Gastroesophageal sphincter (tissue), 3 donors: ENCODE data around the gene MAGEB1.

Source experiments
- POLR2A ChIP-seq, 2 donors: fragments of 450-650 bp; IDR thresholded peaks; one replicate each; pipeline ENCODE4 v1.6.1; 2017; ENCODE audit warnings: antibody characterized with exemption in 2 of 2, mild to moderate bottlenecking in 2 of 2, moderate library complexity in 1 of 2
- POLR2AphosphoS5 ChIP-seq: sonication (generic); formaldehyde crosslinking; IDR thresholded peaks from one replicate; pipeline ENCODE4 v1.6.1; 2017; ENCODE audit warnings: antibody characterized with exemption
- TF ChIP-seq, protein P1 (sequence below), 4 experiments: fragments of 200-600 bp in 2 of 4; fragments of 450-650 bp in 2 of 4; sonication (generic) in 1 of 4; IDR thresholded peaks; one replicate each; pipeline ENCODE4 v1.5.1; 2017 to 2019; ENCODE audit warnings: antibody characterized with exemption in 4 of 4, mild to moderate bottlenecking in 2 of 4, moderate library complexity in 2 of 4

DNA sequence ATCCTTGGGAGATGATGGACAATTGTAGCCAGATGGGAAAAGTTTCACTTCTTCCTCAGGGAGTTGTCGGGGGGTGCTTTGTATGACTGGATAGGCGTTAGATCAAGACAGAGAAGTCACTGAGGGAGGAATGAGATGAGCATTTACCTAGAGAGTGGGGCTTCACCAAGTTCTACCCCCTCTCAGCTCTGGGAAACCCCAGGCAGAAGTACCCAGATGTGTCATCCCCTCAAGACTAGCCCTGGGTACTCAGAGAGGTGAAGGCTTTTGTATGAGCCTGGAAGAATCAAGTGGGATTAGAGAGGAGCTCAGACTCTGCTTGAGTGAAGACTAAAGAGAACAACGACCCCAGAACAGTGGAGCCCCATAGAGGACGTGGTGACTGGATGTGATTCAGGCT is 1.9 kb downstream of the MAGEB1 start:
- TF ChIP-seq, protein P1, sequence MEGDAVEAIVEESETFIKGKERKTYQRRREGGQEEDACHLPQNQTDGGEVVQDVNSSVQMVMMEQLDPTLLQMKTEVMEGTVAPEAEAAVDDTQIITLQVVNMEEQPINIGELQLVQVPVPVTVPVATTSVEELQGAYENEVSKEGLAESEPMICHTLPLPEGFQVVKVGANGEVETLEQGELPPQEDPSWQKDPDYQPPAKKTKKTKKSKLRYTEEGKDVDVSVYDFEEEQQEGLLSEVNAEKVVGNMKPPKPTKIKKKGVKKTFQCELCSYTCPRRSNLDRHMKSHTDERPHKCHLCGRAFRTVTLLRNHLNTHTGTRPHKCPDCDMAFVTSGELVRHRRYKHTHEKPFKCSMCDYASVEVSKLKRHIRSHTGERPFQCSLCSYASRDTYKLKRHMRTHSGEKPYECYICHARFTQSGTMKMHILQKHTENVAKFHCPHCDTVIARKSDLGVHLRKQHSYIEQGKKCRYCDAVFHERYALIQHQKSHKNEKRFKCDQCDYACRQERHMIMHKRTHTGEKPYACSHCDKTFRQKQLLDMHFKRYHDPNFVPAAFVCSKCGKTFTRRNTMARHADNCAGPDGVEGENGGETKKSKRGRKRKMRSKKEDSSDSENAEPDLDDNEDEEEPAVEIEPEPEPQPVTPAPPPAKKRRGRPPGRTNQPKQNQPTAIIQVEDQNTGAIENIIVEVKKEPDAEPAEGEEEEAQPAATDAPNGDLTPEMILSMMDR (IDR thresholded peaks at IDR 0.05): no peak
- TF ChIP-seq POLR2A (IDR thresholded peaks at IDR 0.05): no peak
- TF ChIP-seq POLR2AphosphoS5: no peak
